Fibroblast of lung (primary cell): Measurements from ENCODE around the gene DNAH3. TPM values are rescaled to one million over a fixed set of nuclear protein-coding genes. Genes with fewer than 3 reads are reported as not detected.
"Not testable (repeated sequence)": the region's sequence is repeated elsewhere in the genome, so short reads cannot be mapped to it uniquely, and the experiment has no call there.

Experiments used
- DNase-seq, 2 donors: peaks; one replicate each; pipeline versions ENCODE4 v3.0.0 to v3.0.0-alpha.2; 2010; ENCODE audit warnings: low read depth in 2 of 2
- H2AFZ ChIP-seq: 2 replicates; pipeline ENCODE4 v1.5.1; 2012; ENCODE audit warnings: low read length, control low read depth, inconsistent platforms
- H3K27ac ChIP-seq: 2 replicates; pipeline ENCODE4 v1.5.1; 2011; ENCODE audit warnings: low read length, control low read depth; ENCODE audit not compliant: insufficient read depth
- H3K27me3 ChIP-seq: 2 replicates; pipeline ENCODE4 v1.5.1; 2011; ENCODE audit warnings: mild to moderate bottlenecking, low read length; ENCODE audit not compliant: control insufficient read depth, insufficient read depth
- H3K36me3 ChIP-seq: 2 replicates; pipeline ENCODE4 v1.5.1; 2011; ENCODE audit warnings: low read length; ENCODE audit not compliant: control insufficient read depth, insufficient read depth
- H3K4me1 ChIP-seq: 2 replicates; pipeline ENCODE4 v1.5.1; 2011; ENCODE audit warnings: low read length; ENCODE audit not compliant: control insufficient read depth, insufficient read depth; ENCODE audit errors: extremely low read depth
- H3K4me2 ChIP-seq: 2 replicates; pipeline ENCODE4 v1.5.1; 2011; ENCODE audit warnings: low read length, control low read depth; ENCODE audit not compliant: insufficient read depth; ENCODE audit errors: extremely low read depth
- H3K4me3 ChIP-seq, 4 experiments: fragments of 200-600 bp in 1 of 4; sonication (generic) in 1 of 4; replicated peaks in 1 of 4; 2 replicates each; pipeline ENCODE4 v1.5.1; 2011 to 2016; ENCODE audit warnings: low read length in 4 of 4, low read depth in 3 of 4, mild to moderate bottlenecking in 3 of 4, control low read depth in 2 of 4, inconsistent platforms in 1 of 4, mixed read lengths in 1 of 4; ENCODE audit not compliant: insufficient read depth in 1 of 4; ENCODE audit errors: control extremely low read depth in 1 of 4
- H3K79me2 ChIP-seq: 2 replicates; pipeline ENCODE4 v1.5.1; 2012; ENCODE audit warnings: mild to moderate bottlenecking, low read length, inconsistent platforms; ENCODE audit not compliant: control insufficient read depth, insufficient read depth
- H3K9ac ChIP-seq: 2 replicates; pipeline ENCODE4 v1.5.1; 2011; ENCODE audit warnings: mild to moderate bottlenecking, low read length, control low read depth; ENCODE audit not compliant: insufficient read depth
- H3K9me3 ChIP-seq: 2 replicates; pipeline ENCODE4 v1.5.1; 2012; ENCODE audit warnings: low read depth, low read length; ENCODE audit not compliant: control insufficient read depth, insufficient read depth
- H4K20me1 ChIP-seq: 2 replicates; pipeline ENCODE4 v1.5.1; 2011; ENCODE audit warnings: low read length; ENCODE audit not compliant: control insufficient read depth, insufficient read depth; ENCODE audit errors: extremely low read depth
- EZH2 ChIP-seq: IDR thresholded peaks from 2 replicates; pipeline ENCODE4 v1.5.1; 2012; ENCODE audit warnings: low read length, control low read depth, mild to moderate bottlenecking; ENCODE audit errors: missing control alignments
- polyA plus RNA-seq, 2 donors: library from polyadenylated mRNA; depleted of rRNA in 1 of 2; stranded (reverse) in 1 of 2; unstranded in 1 of 2; fragments of >200 nt; gene quantifications; 2 replicates each; pipeline ENCODE4 v1.2.1, GENCODE V29; 2011 to 2012; ENCODE audit warnings: missing spikeins in 1 of 2
- total RNA-seq: library from RNA; depleted of rRNA; stranded (reverse); fragments of >200 nt; gene quantifications from 2 replicates; pipeline ENCODE4 v1.2.1, GENCODE V29; 2014
- TF ChIP-seq, protein P1 (sequence below), 2 donors: IDR thresholded peaks in 1 of 2; conservative IDR thresholded peaks in 1 of 2; 1 replicate in 1 of 2; 2 replicates in 1 of 2; pipeline ENCODE4 v1.5.1; 2011 to 2012; ENCODE audit warnings: low read length in 2 of 2, control low read depth in 1 of 2, inconsistent platforms in 1 of 2, low read depth in 1 of 2, mild to moderate bottlenecking in 1 of 2

Gene DNAH3
- total and polyA plus RNA-seq, 2 donors (not counting 1 experiment from before 2014, with no cell fraction given) = not detected

DNA sequence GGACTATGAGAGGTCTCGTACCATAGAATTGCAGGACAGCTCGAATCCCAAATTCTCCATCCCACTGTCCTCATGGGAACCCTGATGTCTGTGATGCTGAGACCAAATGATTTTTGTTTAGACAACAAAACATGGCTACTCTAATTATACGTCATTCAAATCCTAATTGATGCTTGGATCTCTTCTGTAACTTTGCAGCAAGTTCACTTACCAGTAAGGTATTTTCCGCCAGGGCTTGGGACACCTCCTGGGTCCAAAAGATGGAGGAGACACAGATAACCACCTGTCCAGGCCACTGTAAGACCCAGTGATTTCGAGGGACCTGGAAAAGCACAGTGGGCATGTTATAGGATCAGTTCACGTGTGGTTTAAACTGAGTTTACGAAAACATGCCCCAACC is 92.8 kb downstream of the DNAH3 start:
- Histone ChIP-seq H4K20me1 (no peaks in the 10 kb centered on the region), H3K36me3 (no peaks in the 10 kb centered on the region), H3K9ac (no peak overlapping the region), H3K4me2 (no peak overlapping the region), H3K4me1 (no peaks in the 10 kb centered on the region), H3K9me3 (no peaks in the 10 kb centered on the region), H3K27me3 (no peaks in the 10 kb centered on the region), H3K79me2 (no peaks in the 10 kb centered on the region), H3K27ac (no peak overlapping the region), H2AFZ (no peak overlapping the region), H3K4me3 (no peak overlapping the region)
- TF ChIP-seq, protein P1, sequence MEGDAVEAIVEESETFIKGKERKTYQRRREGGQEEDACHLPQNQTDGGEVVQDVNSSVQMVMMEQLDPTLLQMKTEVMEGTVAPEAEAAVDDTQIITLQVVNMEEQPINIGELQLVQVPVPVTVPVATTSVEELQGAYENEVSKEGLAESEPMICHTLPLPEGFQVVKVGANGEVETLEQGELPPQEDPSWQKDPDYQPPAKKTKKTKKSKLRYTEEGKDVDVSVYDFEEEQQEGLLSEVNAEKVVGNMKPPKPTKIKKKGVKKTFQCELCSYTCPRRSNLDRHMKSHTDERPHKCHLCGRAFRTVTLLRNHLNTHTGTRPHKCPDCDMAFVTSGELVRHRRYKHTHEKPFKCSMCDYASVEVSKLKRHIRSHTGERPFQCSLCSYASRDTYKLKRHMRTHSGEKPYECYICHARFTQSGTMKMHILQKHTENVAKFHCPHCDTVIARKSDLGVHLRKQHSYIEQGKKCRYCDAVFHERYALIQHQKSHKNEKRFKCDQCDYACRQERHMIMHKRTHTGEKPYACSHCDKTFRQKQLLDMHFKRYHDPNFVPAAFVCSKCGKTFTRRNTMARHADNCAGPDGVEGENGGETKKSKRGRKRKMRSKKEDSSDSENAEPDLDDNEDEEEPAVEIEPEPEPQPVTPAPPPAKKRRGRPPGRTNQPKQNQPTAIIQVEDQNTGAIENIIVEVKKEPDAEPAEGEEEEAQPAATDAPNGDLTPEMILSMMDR (conservative IDR thresholded peaks at IDR 0.05 in 1 of 2, IDR thresholded peaks at IDR 0.05 in 1 of 2; ENCODE audit: low read depth in 1 of 2, low read length in 2 of 2) = no peak
- no peak for TF ChIP-seq EZH2
- DNase-seq = no peak

- no peak overlapping the region for H3K9ac ChIP-seq
- no peaks in the 10 kb centered on the region for H3K27me3 ChIP-seq
- H3K4me3 ChIP-seq = no peak overlapping the region
- DNase-seq = no peak
- H3K79me2 ChIP-seq = no peaks in the 10 kb centered on the region
- TF ChIP-seq, protein P1 (conservative IDR thresholded peaks at IDR 0.05 in 1 of 2, IDR thresholded peaks at IDR 0.05 in 1 of 2; ENCODE audit: low read depth in 1 of 2, low read length in 2 of 2) = no peak
- no peak for TF ChIP-seq EZH2
- no peak overlapping the region for H3K4me2 ChIP-seq
- H3K36me3 ChIP-seq = no peaks in the 10 kb centered on the region
- no peaks in the 10 kb centered on the region for H3K9me3 ChIP-seq
- no peak overlapping the region for H2AFZ ChIP-seq
- H3K4me1 ChIP-seq = no peaks in the 10 kb centered on the region
- no peak overlapping the region for H3K27ac ChIP-seq
- H4K20me1 ChIP-seq = no peaks in the 10 kb centered on the region
Measured at GRCh38 chr16:21056396-21056795, 94.2 kb downstream of the DNAH3 start.

- not testable (repeated sequence) for H3K79me2 ChIP-seq, H3K4me3 ChIP-seq, H3K27ac ChIP-seq, H3K27me3 ChIP-seq, H3K4me2 ChIP-seq, DNase-seq, H3K4me1 ChIP-seq, H3K9ac ChIP-seq, H4K20me1 ChIP-seq, H2AFZ ChIP-seq, H3K36me3 ChIP-seq, H3K9me3 ChIP-seq
Measured at GRCh38 chr16:21055738-21056137, 94.9 kb downstream of the DNAH3 start.
